HG02870 (cell line): ENCODE measurements around the gene HSFX4.
"Not testable (repeated sequence)": the region's sequence is repeated elsewhere in the genome, so short reads cannot be mapped to it uniquely, and the experiment has no call there.

Source experiments
- ATAC-seq: cut with Tn5 transposase; IDR thresholded peaks from one replicate; pipeline ENCODE4 v1.9.1; 2021; ENCODE audit warnings: mild to moderate bottlenecking, moderate library complexity; ENCODE audit not compliant: unreplicated experiment

Gene HSFX4

DNA sequence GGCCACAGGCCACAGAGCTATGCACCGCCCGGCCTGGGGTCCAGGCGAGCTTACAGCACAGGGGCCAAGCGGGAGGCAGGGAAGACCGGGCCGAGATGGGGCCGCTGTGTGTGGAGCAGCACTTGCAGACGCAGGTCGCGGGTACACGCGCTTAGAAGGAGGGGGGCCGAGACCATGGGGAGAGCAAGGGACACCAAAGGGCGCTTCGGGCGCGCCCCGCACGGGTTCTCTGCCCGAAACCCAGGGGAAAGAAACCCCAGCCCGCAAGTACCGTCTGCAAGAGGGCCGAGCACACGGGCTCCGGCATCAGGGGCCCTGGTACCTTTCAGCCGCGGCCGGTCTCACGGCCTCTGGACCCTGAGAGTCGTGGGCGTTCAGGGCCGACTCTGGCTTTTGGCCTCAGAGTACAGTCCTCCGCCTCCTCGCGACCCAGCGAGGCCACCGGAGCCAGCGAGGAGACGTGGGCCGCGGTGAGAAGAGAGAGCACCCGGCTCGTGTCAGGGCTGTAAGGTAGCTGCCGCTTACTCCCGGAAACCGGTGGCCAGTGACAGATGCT is 8.6 kb downstream of the HSFX4 start:
- ATAC-seq: peak; percentile 0

- peak; percentile 64 for ATAC-seq
Observed at GRCh38 chrX:149938427-149938880, 9.1 kb downstream of the HSFX4 start, which contains the start of gene EOLA2. TSS of gene EOLA2 (minus strand) at chrX:149938491. CDS start at chrX:149933874, 4,617 bp downstream.

DNA sequence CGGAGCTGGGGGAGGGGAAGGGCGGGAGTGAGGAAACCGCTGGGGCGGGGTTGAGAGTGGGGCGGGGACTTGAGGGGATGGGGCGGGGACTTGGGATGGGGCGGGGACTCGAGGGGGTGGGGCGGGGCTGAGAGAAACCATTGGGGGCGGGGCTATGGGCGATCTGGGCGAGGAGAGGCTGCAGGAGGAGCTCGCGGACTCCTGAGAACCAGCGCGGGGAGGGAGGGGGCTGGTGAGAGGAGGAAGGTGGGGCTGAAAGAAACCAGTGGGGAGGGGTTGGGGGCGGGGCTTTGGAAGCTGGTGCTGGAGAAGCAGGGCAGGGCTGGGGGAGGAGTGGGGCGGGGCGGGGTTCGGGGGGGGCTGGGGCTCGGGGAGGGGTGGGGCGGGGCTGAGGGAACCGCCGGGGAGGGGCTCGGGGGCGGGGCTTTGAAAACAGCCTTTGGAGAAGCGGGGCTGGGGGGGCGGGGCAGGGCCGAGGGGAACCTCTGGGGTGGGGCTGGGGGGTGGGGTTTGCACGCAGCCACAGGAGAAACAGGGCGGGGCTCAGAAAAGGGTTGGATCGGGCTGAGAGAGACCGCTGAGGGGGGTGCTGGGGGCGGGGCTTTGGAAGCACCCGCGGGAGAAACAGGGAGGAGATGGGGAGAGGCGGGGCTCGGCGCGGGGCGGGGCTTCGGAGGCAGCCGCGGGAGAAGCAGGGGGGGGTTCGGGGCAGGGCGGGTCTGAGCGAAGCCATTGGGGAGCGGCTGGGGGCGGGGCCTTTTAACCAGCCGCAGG is 9.7 kb downstream of the HSFX4 start:
- peak; percentile 5 for ATAC-seq

DNA sequence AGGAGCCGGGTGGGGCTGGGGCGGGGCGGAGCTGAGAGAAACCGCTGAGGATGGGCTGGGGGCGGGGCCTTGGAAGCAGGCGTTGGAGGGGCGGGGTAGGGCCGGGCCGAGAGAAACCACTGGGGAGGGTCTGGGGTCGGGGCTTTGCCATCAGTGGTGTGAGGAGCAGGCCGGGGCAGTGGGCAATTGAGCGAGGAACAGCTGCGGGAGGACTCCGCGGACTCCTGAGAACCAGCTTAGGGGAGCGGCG is 10.2 kb downstream of the HSFX4 start:
- peak; percentile 4 for ATAC-seq

GRCh38 chrX:149939905-149940673 is 10.7 kb downstream of the HSFX4 start:
- ATAC-seq: peak; percentile 49

DNA sequence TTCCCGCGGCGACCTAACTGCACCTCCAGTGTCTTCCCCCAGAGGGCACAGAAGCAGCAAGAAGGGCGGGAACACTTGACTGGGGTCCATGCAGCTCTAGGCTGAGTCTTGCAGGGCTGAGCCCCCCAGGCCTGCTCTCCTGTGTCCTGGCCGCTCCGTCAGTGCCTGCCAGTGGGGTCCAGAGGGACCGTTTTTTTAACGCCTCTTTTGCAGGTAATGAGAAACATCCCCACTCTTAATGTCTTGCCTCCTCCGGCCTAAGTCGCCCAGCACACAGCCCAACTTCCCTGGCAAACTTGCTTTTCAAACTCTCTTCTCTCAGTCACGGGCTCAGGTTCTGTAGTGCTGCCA is 11.3 kb downstream of the HSFX4 start:
- ATAC-seq: not testable (repeated sequence)

- not testable (repeated sequence) for ATAC-seq
Observed at GRCh38 chrX:149945087-149945670, 15.8 kb downstream of the HSFX4 start.

DNA sequence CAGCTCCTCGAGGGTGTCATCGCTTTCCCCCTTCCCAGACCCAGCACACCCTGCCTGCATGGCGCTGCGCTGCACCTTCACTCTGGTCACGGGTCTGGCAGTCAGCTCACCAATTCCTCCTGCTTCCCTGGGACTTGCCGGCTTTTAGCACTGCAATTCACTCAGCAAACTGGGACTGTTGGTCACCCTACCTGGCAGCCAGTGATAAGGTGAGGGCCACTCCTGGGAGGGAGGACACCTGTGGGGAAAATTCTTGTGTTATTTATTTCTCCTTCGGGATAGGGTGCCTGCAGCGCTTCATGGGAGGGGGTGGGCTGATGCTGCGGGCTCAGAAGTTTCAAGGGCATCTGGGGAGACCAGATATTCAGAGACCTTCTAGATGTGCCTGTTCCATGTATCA is 16.4 kb downstream of the HSFX4 start:
- not testable (repeated sequence) for ATAC-seq

GRCh38 chrX:149946932-149947331 is 17.6 kb downstream of the HSFX4 start:
- not testable (repeated sequence) for ATAC-seq

GRCh38 chrX:149948016-149948415 is 18.6 kb downstream of the HSFX4 start:
- no peak for ATAC-seq

DNA sequence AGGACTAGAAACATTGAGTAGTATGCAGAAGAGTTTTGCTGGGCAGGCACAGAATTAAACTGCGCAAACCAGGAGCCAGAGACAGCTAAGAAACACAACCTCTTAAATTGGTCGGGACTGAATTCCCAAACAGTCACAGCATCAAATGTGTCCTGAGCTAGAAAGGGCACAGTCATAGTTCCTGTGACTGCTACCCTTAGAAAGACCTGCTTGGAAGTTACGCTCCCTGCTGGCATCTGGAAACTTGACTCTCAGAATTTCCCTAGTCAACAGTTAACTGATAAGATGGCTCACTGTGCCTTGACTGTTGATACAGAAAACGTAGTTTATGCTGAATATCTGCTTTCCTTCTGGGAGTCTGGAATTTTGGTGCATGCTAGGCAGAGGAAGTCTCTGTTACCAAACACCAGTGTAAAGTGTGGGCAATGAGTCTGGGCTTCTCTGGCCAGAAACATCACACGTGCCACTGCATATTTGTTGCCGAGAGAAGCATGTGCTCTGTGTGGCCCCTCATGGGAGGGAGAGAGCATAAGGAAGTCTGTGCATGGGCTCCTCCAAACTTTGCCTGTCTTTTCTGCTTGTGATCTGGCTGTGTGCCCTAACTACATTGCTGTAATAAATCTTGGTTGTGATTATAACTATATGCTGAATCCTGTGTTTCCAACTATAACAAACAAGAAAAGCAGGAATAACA is 20.5 kb downstream of the HSFX4 start:
- ATAC-seq: no peak

DNA sequence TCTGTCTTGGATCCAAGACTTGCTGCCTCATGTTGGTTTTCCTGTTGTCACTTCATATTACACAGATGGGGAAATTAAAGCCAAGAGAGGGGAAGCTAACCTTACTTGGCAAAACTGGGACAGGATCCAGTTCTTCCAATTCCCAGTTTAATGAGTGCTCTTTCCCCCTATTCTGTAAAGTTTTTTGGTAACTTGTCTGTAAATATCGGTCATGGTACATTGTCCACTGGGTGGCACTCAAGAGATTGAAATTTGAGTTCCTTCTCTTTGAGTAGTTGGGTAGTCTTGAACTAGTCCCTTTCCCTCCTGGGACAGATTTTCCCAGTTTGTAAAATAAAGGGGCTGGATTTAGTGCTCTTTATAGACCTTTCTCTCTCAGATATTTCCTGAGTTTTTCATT is 21.3 kb downstream of the HSFX4 start:
- no peak for ATAC-seq

GRCh38 chrX:149961572-149961971 is 32.2 kb downstream of the HSFX4 start:
- ATAC-seq: no peak

DNA sequence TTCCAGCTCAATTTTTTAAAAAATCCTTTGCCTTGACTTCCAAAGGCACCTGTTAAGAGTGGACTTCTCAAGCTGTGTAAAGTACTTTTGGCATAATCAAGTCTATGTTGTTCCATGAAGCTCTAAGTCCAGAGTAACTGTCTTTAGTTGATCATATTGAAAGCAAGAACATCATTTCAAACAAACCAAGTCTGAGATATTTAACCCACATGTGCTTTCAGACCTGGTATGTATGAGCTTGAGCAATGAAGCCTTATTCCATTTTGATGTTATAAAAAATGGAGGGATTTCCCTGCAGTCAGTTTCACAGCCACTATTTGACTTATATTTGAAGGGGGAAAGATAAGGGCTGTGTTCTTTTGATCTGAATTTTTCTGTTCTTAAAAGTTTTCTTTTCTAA is 32.6 kb downstream of the HSFX4 start:
- no peak for ATAC-seq

GRCh38 chrX:149962859-149963757 is 33.7 kb downstream of the HSFX4 start:
- peak; percentile 83 for ATAC-seq

GRCh38 chrX:149979126-149979644 is 49.8 kb downstream of the HSFX4 start:
- no peak for ATAC-seq
